GM13976 (cell line): ENCODE data around the gene EMC1.

Experiments used
- DNase-seq: peaks from one replicate; pipeline ENCODE4 v3.0.0; 2012; ENCODE audit warnings: low spot score
- in situ Hi-C: fragments of 300-500 bp; cut with MboI; formaldehyde crosslinking; loops from one replicate; pipeline ENCODE4 v1.12.0; 2022; ENCODE audit warnings: low sequenced_read_pairs, mixed read lengths, inconsistent platforms; ENCODE audit not compliant: unreplicated experiment
- TF ChIP-seq, protein P1 (sequence below): IDR thresholded peaks from 2 replicates; pipeline ENCODE4 v1.5.1; 2012; ENCODE audit warnings: borderline replicate concordance, mild to moderate bottlenecking; ENCODE audit not compliant: insufficient read depth; ENCODE audit errors: extremely low read depth, missing control alignments, control extremely low read depth

The EMC1 gene

DNA sequence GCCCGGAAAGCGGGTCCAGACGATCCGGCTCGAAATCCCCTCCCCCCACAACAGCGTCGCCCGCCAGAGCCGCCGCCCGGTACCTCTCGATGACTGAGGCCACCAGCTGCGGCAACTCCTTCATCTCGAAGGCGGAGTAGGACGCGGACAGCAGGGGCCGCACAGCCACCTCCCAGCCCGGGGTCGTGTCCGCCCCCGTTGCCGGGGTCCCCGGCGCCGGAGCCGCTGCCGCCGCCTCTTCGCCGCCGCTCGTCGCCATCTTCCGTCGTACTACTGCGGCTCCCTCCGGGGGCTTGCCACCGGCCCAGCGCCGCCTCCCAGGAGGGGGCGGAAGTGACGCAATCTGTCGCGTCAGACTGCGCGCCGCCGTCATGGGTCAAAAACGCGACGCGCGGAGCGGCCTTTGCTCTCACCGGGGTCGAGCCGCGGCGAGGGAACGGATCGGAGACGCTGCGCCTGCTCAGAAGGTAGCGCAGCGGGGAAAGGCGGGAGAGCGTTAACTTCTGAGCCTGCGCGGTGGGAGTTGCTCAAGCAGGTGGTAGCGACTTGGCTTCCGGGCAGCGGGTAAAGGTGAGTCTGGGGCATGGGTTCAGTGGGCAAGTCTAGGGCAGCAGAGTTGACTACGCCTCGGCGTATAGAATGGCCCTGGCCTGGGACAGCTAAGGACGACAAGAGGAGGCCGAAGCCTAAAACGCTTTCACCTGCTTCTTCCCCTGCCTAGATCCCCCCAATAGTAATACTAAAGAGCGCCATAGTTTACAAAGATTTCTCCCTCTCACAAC, 41.1 kb downstream of the EMC1 start, which contains the start of gene UBR4:
Gene UBR4 (minus strand): TSS at position 277 of the 782 bp plus-strand sequence. CDS start 18 bp downstream, at position 259.
- DNase-seq: peak; percentile 96
- in situ Hi-C loops: no loop called here
- TF ChIP-seq, protein P1, sequence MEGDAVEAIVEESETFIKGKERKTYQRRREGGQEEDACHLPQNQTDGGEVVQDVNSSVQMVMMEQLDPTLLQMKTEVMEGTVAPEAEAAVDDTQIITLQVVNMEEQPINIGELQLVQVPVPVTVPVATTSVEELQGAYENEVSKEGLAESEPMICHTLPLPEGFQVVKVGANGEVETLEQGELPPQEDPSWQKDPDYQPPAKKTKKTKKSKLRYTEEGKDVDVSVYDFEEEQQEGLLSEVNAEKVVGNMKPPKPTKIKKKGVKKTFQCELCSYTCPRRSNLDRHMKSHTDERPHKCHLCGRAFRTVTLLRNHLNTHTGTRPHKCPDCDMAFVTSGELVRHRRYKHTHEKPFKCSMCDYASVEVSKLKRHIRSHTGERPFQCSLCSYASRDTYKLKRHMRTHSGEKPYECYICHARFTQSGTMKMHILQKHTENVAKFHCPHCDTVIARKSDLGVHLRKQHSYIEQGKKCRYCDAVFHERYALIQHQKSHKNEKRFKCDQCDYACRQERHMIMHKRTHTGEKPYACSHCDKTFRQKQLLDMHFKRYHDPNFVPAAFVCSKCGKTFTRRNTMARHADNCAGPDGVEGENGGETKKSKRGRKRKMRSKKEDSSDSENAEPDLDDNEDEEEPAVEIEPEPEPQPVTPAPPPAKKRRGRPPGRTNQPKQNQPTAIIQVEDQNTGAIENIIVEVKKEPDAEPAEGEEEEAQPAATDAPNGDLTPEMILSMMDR: peak; percentile 4

DNA sequence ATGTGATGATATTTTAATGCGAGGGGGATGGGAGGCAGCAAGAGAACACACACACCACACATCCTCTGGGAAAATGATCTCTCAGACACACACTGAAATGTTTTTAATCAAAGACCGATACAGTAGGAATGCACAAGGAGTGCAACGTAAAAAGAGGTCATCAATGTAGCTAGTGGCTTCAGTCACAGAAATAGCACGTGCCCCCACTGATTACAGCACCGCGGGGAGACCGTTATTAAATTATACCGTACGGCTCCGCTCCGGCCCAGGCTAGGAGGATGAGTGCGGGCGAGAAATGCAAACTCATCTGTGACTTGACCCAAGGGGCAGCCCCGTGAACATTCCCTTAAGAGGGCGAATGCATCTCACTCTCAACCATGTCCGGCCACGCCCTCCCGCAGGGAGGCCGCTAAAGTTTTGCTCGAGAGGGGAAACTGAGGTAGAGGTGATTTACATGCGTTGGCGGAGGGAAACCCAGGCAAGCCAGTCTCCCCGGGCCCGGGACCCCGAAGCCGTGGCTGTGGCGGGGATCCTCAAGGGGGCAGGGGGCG, 41.8 kb downstream of the EMC1 start:
- TF ChIP-seq, protein P1: no peak
- in situ Hi-C loops: no loop called here
- peak; percentile 75 for DNase-seq

DNA sequence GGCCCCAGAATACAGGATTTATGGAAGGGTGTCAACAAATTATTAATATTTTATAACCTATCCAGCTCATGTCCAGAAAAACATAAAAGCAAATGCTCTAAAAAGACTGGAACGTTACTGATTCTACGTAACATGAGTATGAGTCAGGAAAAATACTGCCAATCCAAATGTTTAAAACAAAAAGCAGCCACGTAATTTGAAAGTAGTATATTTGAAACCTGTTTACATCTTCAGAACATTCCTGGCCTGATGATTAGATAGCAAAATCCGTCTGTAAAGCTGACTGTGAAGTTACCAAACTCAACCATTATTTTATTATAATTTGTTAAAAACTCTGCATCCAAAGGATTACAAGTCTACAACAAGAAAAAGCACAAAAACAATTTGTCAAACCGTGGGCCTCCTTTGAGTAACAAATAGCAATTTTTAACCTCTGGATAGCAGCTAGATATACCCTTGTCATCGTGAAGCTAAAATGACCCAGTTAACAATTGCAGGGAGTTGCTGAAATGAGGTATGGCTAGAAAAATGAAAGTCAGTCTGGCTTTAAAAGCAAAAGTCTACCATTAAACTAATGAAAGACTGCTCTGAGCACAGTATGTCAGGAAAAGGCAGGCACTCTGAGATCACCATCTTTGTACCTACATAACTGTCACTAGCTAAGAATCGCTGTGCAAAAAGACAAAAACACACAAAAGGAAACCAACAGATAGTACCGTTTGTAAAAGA, 42.5 kb downstream of the EMC1 start:
- TF ChIP-seq, protein P1: no peak
- no peak for DNase-seq
- in situ Hi-C loops: no loop called here

DNA sequence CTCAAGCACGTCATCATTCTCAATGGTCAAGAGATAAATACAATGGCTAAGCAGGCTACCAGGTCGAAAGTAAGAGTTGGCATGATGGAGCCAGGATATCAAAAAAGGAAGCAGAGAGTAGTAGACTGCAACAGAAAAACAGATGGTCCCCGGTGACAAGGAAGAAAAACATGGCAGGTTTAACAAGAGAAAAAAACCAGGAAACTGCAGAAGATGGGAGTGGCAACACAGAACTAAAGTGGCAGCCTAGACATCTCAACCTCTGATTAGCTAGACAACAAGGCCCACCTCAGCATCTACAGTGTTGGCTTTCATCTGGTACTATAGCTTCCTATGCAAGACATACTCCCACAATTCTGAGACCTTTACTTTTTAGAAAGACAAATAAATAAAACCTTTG, 44.4 kb downstream of the EMC1 start:
- DNase-seq: no peak
- TF ChIP-seq, protein P1: no peak
- in situ Hi-C loops: no loop called here

DNA sequence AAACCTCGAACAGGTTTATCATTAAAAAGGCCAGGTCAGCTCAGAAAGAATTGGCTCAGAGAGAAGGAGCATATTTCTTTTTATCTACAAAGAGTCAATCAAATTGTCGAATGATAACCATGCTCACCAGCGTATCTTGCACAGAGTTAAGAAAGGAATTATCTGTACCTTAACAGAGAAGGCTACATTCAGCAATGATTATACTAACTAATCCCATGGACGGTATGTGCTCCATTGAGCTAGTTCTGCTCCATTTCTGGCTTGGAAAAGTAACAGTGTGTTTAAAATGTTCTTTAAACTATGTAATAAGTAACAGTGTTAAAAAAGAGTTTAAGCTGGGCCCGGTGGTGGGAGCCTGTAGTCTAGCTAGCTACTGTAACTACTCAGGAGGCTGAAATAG, 45.5 kb downstream of the EMC1 start:
- TF ChIP-seq, protein P1: no peak
- no peak for DNase-seq
- in situ Hi-C loops: no loop called here

DNA sequence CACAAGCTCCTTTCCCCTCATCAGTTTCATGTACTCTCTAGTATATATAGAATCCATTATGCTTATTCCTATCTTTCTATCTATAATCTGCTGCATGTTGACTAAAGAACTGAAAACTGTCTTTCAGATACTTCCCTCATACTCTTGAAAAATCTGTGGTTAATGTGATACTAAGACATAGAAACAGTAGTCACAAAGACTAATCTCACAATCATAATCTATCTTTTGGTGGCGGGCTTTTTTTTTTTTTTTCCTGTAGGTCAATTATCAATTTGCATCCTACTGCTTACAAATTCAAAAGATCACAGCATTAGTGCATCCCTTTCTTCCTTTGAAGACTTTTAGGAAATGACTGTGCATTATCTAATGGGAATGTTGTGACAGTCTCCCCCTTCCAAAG, 45.9 kb downstream of the EMC1 start:
- in situ Hi-C loops: no loop called here
- TF ChIP-seq, protein P1: no peak
- peak; percentile 56 for DNase-seq
